HG03039 (cell line): ENCODE results near the gene CT45A7.
"Not testable (repeated sequence)": the region's sequence is repeated elsewhere in the genome, so short reads cannot be mapped to it uniquely, and the experiment has no call there.

Experiments
- ATAC-seq: cut with Tn5 transposase; IDR thresholded peaks from one replicate; pipeline ENCODE4 v1.9.1; 2021; ENCODE audit warnings: mild to moderate bottlenecking, moderate library complexity; ENCODE audit not compliant: unreplicated experiment

Gene CT45A7

DNA sequence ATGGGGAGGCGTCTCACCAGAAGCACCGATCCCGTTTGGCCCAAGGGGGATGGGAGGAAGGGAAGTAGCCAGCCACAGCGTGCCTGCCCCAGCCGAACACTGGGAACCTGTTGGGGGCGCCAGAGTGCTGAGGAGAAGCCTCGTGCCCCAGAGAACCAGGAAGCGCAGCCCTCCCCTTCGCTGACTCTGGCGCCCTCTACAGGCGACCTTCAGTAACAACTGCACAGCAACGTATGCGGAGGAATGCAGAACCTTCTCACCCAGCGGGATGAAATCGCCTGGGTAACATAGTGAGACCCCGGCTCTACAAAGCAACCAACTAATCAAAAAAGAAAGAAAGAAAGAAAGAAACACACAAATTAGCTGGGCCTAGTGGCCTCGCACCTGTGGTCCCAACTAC is at the start of gene CT45A7:
Gene CT45A7, minus strand, starts transcription at position 101 of the 400 bp plus-strand sequence. CDS start 3,747 bp downstream, outside the sequence.
- ATAC-seq, result not testable (repeated sequence)

DNA sequence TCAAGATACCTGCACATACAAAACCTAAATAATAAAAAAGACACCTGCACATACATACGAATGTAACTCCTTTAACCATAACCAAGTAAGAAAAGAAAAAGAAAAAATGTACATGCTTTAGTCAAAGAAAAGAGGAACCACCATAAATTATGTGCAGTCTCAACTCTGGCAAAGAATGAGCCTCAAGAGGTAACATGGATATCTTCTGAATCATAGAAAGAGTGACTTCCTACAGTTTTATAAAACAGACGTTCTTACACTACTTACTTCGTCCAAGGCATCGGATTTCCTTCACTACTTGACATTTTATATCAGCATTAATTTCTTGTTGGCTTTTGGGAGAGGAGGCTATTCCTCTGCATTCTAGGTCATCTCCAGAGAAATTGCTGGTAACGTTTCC is 45.7 kb upstream of the CT45A7 start:
- ATAC-seq, result not testable (repeated sequence)

DNA sequence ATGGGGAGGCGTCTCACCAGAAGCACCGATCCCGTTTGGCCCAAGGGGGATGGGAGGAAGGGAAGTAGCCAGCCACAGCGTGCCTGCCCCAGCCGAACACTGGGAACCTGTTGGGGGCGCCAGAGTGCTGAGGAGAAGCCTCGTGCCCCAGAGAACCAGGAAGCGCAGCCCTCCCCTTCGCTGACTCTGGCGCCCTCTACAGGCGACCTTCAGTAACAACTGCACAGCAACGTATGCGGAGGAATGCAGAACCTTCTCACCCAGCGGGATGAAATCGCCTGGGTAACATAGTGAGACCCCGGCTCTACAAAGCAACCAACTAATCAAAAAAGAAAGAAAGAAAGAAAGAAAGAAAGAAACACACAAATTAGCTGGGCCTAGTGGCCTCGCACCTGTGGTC is 34.6 kb upstream of the CT45A7 start, which contains the start of gene CT45A9:
Gene CT45A9, minus strand, starts transcription at position 101 of the 400 bp plus-strand sequence. CDS start 3,751 bp downstream, outside the sequence.
- not testable (repeated sequence) for ATAC-seq

DNA sequence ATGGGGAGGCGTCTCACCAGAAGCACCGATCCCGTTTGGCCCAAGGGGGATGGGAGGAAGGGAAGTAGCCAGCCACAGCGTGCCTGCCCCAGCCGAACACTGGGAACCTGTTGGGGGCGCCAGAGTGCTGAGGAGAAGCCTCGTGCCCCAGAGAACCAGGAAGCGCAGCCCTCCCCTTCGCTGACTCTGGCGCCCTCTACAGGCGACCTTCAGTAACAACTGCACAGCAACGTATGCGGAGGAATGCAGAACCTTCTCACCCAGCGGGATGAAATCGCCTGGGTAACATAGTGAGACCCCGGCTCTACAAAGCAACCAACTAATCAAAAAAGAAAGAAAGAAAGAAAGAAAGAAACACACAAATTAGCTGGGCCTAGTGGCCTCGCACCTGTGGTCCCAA is 17.4 kb upstream of the CT45A7 start, which contains the start of gene CT45A8:
Gene CT45A8, minus strand, starts transcription at position 101 of the 400 bp plus-strand sequence. CDS start 3,755 bp downstream, outside the sequence.
- ATAC-seq, result not testable (repeated sequence)

DNA sequence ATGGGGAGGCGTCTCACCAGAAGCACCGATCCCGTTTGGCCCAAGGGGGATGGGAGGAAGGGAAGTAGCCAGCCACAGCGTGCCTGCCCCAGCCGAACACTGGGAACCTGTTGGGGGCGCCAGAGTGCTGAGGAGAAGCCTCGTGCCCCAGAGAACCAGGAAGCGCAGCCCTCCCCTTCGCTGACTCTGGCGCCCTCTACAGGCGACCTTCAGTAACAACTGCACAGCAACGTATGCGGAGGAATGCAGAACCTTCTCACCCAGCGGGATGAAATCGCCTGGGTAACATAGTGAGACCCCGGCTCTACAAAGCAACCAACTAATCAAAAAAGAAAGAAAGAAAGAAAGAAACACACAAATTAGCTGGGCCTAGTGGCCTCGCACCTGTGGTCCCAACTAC is 17.2 kb downstream of the CT45A7 start, which contains the start of gene CT45A2:
Gene CT45A2, minus strand, starts transcription at position 101 of the 400 bp plus-strand sequence. CDS start 3,747 bp downstream, outside the sequence.
- not testable (repeated sequence) for ATAC-seq

DNA sequence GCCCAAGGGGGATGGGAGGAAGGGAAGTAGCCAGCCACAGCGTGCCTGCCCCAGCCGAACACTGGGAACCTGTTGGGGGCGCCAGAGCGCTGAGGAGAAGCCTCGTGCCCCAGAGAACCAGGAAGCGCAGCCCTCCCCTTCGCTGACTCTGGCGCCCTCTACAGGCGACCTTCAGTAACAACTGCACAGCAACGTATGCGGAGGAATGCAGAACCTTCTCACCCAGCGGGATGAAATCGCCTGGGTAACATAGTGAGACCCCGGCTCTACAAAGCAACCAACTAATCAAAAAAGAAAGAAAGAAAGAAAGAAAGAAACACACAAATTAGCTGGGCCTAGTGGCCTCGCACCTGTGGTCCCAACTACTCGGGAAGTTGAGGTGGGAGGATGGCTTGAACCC is 34.4 kb downstream of the CT45A7 start, which contains the start of gene CT45A6:
Gene CT45A6, minus strand, starts transcription at position 101 of the 400 bp plus-strand sequence. CDS start 3,794 bp downstream, outside the sequence.
- not testable (repeated sequence) for ATAC-seq

DNA sequence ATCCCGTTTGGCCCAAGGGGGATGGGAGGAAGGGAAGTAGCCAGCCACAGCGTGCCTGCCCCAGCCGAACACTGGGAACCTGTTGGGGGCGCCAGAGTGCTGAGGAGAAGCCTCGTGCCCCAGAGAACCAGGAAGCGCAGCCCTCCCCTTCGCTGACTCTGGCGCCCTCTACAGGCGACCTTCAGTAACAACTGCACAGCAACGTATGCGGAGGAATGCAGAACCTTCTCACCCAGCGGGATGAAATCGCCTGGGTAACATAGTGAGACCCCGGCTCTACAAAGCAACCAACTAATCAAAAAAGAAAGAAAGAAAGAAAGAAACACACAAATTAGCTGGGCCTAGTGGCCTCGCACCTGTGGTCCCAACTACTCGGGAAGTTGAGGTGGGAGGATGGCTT is 51.7 kb downstream of the CT45A7 start, which contains the start of gene CT45A5:
Gene CT45A5, minus strand, starts transcription at position 101 of the 400 bp plus-strand sequence. CDS start 3,774 bp downstream, outside the sequence.
- ATAC-seq, result not testable (repeated sequence)
